GM23248 (cell line): Measurements from ENCODE around the gene ZNF837. TPM values are rescaled to one million over a fixed set of nuclear protein-coding genes. Genes with fewer than 3 reads are reported as not detected.
A peak's percentile ranks its signal among the peaks of the same experiment; 100 is the strongest.

Source experiments
- DNase-seq: peaks from one replicate; pipeline ENCODE4 v3.0.0-alpha.2; 2015
- H2AFZ ChIP-seq: fragments of 200-600 bp; sonication (generic); 2 replicates; pipeline ENCODE4 v1.6.1; 2016; ENCODE audit warnings: antibody characterized with exemption
- H3F3A ChIP-seq: fragments of 200-600 bp; sonication (generic); 2 replicates; pipeline ENCODE4 v1.6.1; 2016; ENCODE audit warnings: mild to moderate bottlenecking, antibody characterized with exemption, mixed run types; ENCODE audit not compliant: insufficient read depth
- H3K27ac ChIP-seq: fragments of 200-600 bp; sonication (generic); 2 replicates; pipeline ENCODE4 v1.5.1; 2016; ENCODE audit warnings: mild to moderate bottlenecking
- H3K27me3 ChIP-seq: fragments of 200-600 bp; sonication (generic); replicated peaks from 2 replicates; pipeline ENCODE4 v1.6.1; 2016; ENCODE audit warnings: mild to moderate bottlenecking; ENCODE audit not compliant: insufficient read depth
- H3K36me3 ChIP-seq: fragments of 200-600 bp; sonication (generic); 2 replicates; pipeline ENCODE4 v1.6.1; 2016; ENCODE audit warnings: low read depth, mild to moderate bottlenecking
- H3K4me1 ChIP-seq: fragments of 200-600 bp; sonication (generic); 2 replicates; pipeline ENCODE4 v1.6.1; 2016; ENCODE audit warnings: mild to moderate bottlenecking; ENCODE audit not compliant: insufficient read depth
- H3K4me2 ChIP-seq: fragments of 200-600 bp; sonication (generic); one replicate; pipeline ENCODE4 v1.6.1; 2016; ENCODE audit warnings: mild to moderate bottlenecking; ENCODE audit not compliant: unreplicated experiment
- H3K4me3 ChIP-seq: fragments of 200-600 bp; sonication (generic); 2 replicates; pipeline ENCODE4 v1.5.1; 2016; ENCODE audit warnings: mild to moderate bottlenecking
- H3K79me2 ChIP-seq: fragments of 200-600 bp; sonication (generic); 2 replicates; pipeline ENCODE4 v1.6.1; 2016; ENCODE audit warnings: mild to moderate bottlenecking; ENCODE audit not compliant: insufficient read depth
- H3K9ac ChIP-seq: fragments of 200-600 bp; sonication (generic); 2 replicates; pipeline ENCODE4 v1.6.1; 2016; ENCODE audit warnings: mild to moderate bottlenecking
- H3K9me2 ChIP-seq: fragments of 200-600 bp; sonication (generic); 2 replicates; pipeline ENCODE4 v1.6.1; 2016; ENCODE audit warnings: mixed run types, mild to moderate bottlenecking, moderate library complexity; ENCODE audit not compliant: insufficient read depth
- H3K9me3 ChIP-seq: fragments of 200-600 bp; sonication (generic); one replicate; pipeline ENCODE4 v1.6.1; 2017; ENCODE audit warnings: low read depth
- H4K20me1 ChIP-seq: fragments of 200-600 bp; sonication (generic); 2 replicates; pipeline ENCODE4 v1.6.0; 2016; ENCODE audit not compliant: insufficient read depth
- EZH2 ChIP-seq: fragments of 200-600 bp; sonication (generic); IDR thresholded peaks from 2 replicates; pipeline ENCODE4 v1.6.1; 2018; ENCODE audit warnings: antibody characterized with exemption, mild to moderate bottlenecking; ENCODE audit not compliant: insufficient read depth, poor library complexity, severe bottlenecking
- EZH2phosphoT487 ChIP-seq: fragments of 200-600 bp; sonication (generic); IDR thresholded peaks from 2 replicates; pipeline ENCODE4 v1.6.1; 2018; ENCODE audit warnings: antibody characterized with exemption, moderate library complexity, mild to moderate bottlenecking, low read depth; ENCODE audit not compliant: insufficient read depth
- WGBS, 2 experiments: methylation state at CpG; one replicate each; pipeline ENCODE4 v1.1.6; 2015 to 2017; ENCODE audit warnings: low lambda C conversion rate in 2 of 2, low coverage in 1 of 2; ENCODE audit errors: missing lambda C conversion rate in 2 of 2; 5-methylcytosine and 5-hydroxymethylcytosine counted together
- in situ Hi-C: fragments of 300-500 bp; cut with MboI; formaldehyde crosslinking; loops from 2 replicates; pipeline ENCODE4 v1.15.0; 2020
- polyA plus RNA-seq: library from polyadenylated mRNA; unstranded; fragments of >200 nt; fragmentation: Nextera tagmentation; extraction: Ambion mirVana; gene quantifications from 2 replicates; pipeline ENCODE4 v1.2.1, GENCODE V29; 2016
- total RNA-seq: library from RNA; depleted of rRNA; stranded (reverse); fragments of >200 nt; shearing (Covaris generic); gene quantifications from 2 replicates; pipeline ENCODE4 v1.2.3, GENCODE V29; 2014

ZNF837 gene
- total and polyA plus RNA-seq, 2 experiments from 2014 or later, result 1.4 to 5.3 TPM

DNA sequence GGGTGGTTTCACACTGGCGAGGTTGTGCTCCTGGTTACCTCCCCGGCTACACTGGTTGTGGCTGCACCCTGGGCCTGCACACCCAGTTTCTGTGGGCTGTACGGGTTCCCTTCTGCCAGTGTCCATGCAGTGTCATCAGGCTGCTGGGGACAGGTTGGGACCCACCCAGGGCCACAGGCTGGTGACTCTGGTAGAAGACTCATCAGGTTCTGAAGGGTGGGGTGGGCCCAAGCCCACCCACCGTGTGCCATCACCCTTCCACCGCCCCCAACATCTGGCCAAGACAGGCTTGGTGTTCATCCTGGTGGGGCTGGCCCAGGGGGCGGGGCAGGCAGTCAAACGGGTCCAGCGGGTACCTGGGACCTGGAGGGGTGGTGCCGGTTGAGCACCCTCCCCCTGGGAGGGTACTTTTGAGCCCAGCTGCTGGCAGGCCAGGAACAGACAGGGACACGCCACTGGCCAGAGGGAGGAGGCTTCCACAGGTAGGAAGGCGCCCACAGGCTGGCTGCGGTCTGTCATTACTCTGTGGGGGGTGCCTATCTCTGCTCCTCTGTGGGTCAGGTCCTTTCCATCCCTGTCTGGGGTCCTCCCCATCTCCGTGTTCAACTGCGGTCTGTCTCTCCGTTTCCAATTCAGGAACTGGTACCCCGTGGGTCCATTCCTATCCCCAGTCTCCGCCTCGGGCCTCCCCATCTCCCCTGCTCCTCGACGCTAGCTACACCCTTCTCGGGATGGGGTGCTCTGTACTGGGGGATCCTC, 14.6 kb upstream of the ZNF837 start, which contains the start of gene RNF225:
RNF225 (plus strand) TSS at position 437 of the 759 bp plus-strand sequence. CDS start 434 bp downstream, outside the sequence.
- Histone ChIP-seq H3K9me3 (no peaks in the 10 kb centered on the region), H3K27me3 (no peaks in the 10 kb centered on the region), H3K27ac (no peak within 1 kb of the TSS), H3K4me1 (peaks cover under 1% of the 10 kb centered on the region; the same call in 1 of the 2 replicates), H3K36me3 (peaks cover 25% of the 10 kb centered on the region; the same call in 1 of the 2 replicates), H3K9me2 (no peaks in the 10 kb centered on the region), H3K79me2 (peaks cover 25% of the 10 kb centered on the region), H4K20me1 (peaks cover 6% of the 10 kb centered on the region; the same call in 1 of the 2 replicates), H3K4me2 (no peak within 1 kb of the TSS), H3K4me3 (0 out of 2 replicates have a peak within 1 kb of the TSS, but pooled peaks have one; percentile 12), H2AFZ (peak within 1 kb of the TSS; percentile 20; the same call in 1 of the 2 replicates), H3K9ac (no peak within 1 kb of the TSS), H3F3A (peaks cover 36% of the 10 kb centered on the region)
- no peak for DNase-seq
- WGBS, 2 experiments, result 38 to 40% methylated on average over 18 to 19 of the region's 21 CpGs
- in situ Hi-C loops, result no loop called here
- no peak for TF ChIP-seq EZH2
- TF ChIP-seq EZH2phosphoT487, result no peak

DNA sequence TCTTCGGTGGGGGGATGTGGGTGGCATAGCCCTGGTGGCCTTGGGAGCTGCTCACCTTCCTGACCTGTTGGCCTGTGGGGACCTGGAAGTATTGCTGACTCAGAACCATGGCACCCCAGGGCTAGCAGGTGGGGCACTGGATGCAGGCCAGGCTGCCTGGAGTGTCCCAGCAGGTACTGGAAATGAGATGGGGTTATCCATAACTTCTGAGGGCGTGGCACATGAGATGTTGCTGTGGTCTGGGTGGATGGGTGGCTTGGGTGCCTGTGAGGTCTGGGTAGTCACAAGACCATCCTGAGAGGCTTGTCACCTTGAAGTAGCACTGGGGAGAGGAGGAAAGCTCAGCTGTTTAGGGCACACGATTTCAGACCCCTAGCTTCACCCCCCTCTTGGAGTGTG, 14.0 kb upstream of the ZNF837 start:
- Histone ChIP-seq H3K9me3 (no peaks in the 10 kb centered on the region), H3K79me2 (peaks cover 31% of the 10 kb centered on the region), H3F3A (peaks cover 36% of the 10 kb centered on the region), H3K4me2 (no peak overlapping the region), H3K36me3 (peaks cover 25% of the 10 kb centered on the region; the same call in 1 of the 2 replicates), H3K9me2 (no peaks in the 10 kb centered on the region), H3K27me3 (no peaks in the 10 kb centered on the region), H4K20me1 (peaks cover 6% of the 10 kb centered on the region; the same call in 1 of the 2 replicates), H3K9ac (no peak overlapping the region), H3K4me3 (no peak overlapping the region), H2AFZ (no peak overlapping the region), H3K27ac (no peak overlapping the region), H3K4me1 (no peaks in the 10 kb centered on the region)
- DNase-seq, result no peak
- WGBS, 2 experiments, result 66 to 72% methylated on average over 3 of the region's 3 CpGs
- in situ Hi-C loops, result no loop called here
- TF ChIP-seq EZH2phosphoT487 (no peak), EZH2 (no peak)

DNA sequence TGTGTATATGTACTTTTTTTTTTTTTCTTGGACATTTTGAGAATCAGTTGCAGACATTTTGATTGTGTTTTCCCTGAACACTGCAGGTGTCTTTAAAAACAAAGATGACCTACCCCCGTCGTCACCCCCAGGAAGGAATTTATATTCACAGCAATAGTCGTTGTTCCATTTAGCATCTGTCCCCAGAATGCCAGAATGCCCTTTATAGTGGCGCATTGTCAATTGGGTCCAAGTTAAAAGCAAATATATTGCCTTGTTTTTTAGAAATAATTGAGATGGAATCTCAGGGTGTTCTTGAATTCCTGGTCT, 12.8 kb upstream of the ZNF837 start:
- in situ Hi-C loops, result no loop called here
- no peak for DNase-seq
- H3F3A ChIP-seq, result peaks cover 36% of the 10 kb centered on the region
- H3K27ac ChIP-seq, result no peak overlapping the region
- H3K4me3 ChIP-seq, result no peak overlapping the region
- no peaks in the 10 kb centered on the region for H3K27me3 ChIP-seq
- H3K4me2 ChIP-seq, result no peak overlapping the region
- WGBS, 2 experiments, result 73 to 75% methylated on average over 4 of the region's 4 CpGs
- peaks cover 42% of the 10 kb centered on the region for H3K79me2 ChIP-seq
- TF ChIP-seq EZH2phosphoT487 (no peak), EZH2 (no peak)
- H3K36me3 ChIP-seq, result peaks cover 31% of the 10 kb centered on the region
- no peaks in the 10 kb centered on the region for H3K9me3 ChIP-seq
- no peaks in the 10 kb centered on the region for H3K9me2 ChIP-seq
- H3K4me1 ChIP-seq, result peaks cover 6% of the 10 kb centered on the region; the same call in 1 of the 2 replicates
- H3K9ac ChIP-seq, result no peak overlapping the region
- H2AFZ ChIP-seq, result no peak overlapping the region
- H4K20me1 ChIP-seq, result peaks cover 6% of the 10 kb centered on the region; the same call in 1 of the 2 replicates

DNA sequence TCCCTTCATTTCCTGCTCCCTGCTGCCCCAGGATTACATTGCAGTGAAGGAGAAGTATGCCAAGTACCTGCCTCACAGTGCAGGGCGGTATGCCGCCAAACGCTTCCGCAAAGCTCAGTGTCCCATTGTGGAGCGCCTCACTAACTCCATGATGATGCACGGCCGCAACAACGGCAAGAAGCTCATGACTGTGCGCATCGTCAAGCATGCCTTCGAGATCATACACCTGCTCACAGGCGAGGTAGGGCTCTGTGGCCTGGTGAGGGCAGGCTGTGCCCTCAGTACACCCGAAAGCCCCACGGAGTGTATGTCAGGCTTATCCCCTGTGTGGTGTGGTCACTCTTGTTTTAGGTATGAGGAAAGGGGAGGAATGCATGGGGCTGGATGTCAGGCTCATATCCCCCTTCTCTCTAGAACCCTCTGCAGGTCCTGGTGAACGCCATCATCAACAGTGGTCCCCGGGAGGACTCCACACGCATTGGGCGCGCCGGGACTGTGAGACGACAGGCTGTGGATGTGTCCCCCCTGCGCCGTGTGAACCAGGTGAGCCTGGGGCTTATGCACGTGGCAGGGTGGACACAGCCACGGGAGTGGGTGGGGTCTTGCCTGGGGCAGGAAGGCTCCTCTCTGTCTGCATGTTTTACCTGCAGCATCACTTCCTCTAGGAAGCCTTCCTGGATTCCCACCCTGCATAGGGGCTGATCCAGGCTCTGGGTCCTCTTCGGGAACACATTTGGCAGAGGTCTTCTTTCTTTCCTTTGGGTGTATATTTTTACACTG, 12.3 kb upstream of the ZNF837 start:
- no peaks in the 10 kb centered on the region for H3K27me3 ChIP-seq
- WGBS, 2 experiments, result 93 to 96% methylated on average over 15 to 26 of the region's 26 CpGs
- H4K20me1 ChIP-seq, result peaks cover 6% of the 10 kb centered on the region; the same call in 1 of the 2 replicates
- H3K79me2 ChIP-seq, result peaks cover 48% of the 10 kb centered on the region
- H3F3A ChIP-seq, result peaks cover 36% of the 10 kb centered on the region
- DNase-seq, result no peak
- in situ Hi-C loops, result no loop called here
- H3K4me2 ChIP-seq, result no peak overlapping the region
- peaks cover 35% of the 10 kb centered on the region for H3K36me3 ChIP-seq
- H3K9me3 ChIP-seq, result no peaks in the 10 kb centered on the region
- no peak overlapping the region for H3K4me3 ChIP-seq
- H3K27ac ChIP-seq, result no peak overlapping the region
- H3K9me2 ChIP-seq, result no peaks in the 10 kb centered on the region
- no peak overlapping the region for H3K9ac ChIP-seq
- no peak for TF ChIP-seq EZH2
- no peak for TF ChIP-seq EZH2phosphoT487
- H3K4me1 ChIP-seq, result peaks cover 9% of the 10 kb centered on the region; the same call in 1 of the 2 replicates
- H2AFZ ChIP-seq, result no peak overlapping the region
